Mammary epithelial cell (primary cell): ENCODE data around the gene NR2F6.

ENCODE experiments used
- EZH2 ChIP-seq: IDR thresholded peaks from 2 replicates; pipeline ENCODE4 v1.6.1; 2012; ENCODE audit warnings: low read length, inconsistent platforms, borderline replicate concordance
- TF ChIP-seq, protein P1 (sequence below), 2 donors: IDR thresholded peaks in 1 of 2; conservative IDR thresholded peaks in 1 of 2; 2 replicates each; pipeline ENCODE4 v1.5.1; 2011 to 2012; ENCODE audit warnings: inconsistent platforms in 2 of 2, low read length in 2 of 2, mild to moderate bottlenecking in 2 of 2, control low read depth in 1 of 2, low read depth in 1 of 2; ENCODE audit not compliant: insufficient read depth in 1 of 2; ENCODE audit errors: extremely low read depth in 1 of 2

DNA sequence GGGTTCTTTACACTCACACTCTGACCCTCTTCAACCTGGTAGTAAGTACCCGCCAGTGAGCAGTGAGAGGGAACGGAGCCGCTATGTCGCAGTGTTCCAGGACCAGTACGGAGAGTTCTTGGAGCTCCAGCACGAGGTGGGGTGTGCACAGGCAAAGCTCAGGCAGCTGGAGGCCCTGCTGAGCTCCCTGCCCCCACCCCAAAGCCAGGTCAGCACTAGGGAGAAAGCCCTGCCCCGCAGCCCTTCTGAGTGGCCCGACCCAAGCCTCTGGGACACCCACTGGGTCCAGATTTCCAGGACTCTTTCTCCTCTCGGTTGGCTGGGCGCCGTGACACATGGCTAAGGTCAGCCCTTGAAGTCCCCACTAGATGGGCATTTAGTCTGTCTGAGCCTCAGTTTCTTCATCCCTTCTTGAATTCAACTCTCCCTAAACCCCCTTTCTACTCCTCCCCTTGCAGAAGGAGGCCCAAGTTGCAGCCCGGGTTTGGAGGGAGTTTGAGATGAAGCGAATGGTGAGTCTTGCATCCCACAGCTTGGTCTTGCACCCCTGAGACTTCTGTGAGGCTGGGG is 17.8 kb downstream of the NR2F6 start:
- TF ChIP-seq, protein P1, sequence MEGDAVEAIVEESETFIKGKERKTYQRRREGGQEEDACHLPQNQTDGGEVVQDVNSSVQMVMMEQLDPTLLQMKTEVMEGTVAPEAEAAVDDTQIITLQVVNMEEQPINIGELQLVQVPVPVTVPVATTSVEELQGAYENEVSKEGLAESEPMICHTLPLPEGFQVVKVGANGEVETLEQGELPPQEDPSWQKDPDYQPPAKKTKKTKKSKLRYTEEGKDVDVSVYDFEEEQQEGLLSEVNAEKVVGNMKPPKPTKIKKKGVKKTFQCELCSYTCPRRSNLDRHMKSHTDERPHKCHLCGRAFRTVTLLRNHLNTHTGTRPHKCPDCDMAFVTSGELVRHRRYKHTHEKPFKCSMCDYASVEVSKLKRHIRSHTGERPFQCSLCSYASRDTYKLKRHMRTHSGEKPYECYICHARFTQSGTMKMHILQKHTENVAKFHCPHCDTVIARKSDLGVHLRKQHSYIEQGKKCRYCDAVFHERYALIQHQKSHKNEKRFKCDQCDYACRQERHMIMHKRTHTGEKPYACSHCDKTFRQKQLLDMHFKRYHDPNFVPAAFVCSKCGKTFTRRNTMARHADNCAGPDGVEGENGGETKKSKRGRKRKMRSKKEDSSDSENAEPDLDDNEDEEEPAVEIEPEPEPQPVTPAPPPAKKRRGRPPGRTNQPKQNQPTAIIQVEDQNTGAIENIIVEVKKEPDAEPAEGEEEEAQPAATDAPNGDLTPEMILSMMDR (conservative IDR thresholded peaks at IDR 0.05 in 1 of 2, IDR thresholded peaks at IDR 0.05 in 1 of 2; ENCODE audit: extremely low read depth in 1 of 2, insufficient read depth in 1 of 2, low read depth in 1 of 2, low read length in 2 of 2): no peak
- TF ChIP-seq EZH2: no peak
